Tibial nerve (tissue), 4 donors: ENCODE data around the gene ZNF385B. TPM values are rescaled to one million over a fixed set of nuclear protein-coding genes. Genes with fewer than 3 reads are reported as not detected.

Experiments used
- DNase-seq, 2 donors: peaks; one replicate each; pipeline ENCODE4 v3.0.0-alpha.2; 2019; ENCODE audit warnings: low spot score in 2 of 2
- H3K27ac ChIP-seq, 4 donors: fragments of 200-600 bp; sonication (generic) in 3 of 4; one replicate each; pipeline ENCODE4 v1.5.1; 2017 to 2019; ENCODE audit warnings: mild to moderate bottlenecking in 1 of 4
- H3K27me3 ChIP-seq, 2 donors: fragments of 200-600 bp; sonication (generic) in 1 of 2; one replicate each; pipeline versions ENCODE4 v1.5.1 to v1.6.0; 2017 to 2019
- H3K36me3 ChIP-seq, 3 donors: fragments of 200-600 bp; sonication (generic); one replicate each; pipeline ENCODE4 v1.5.1; 2018 to 2019
- H3K4me1 ChIP-seq, 4 donors: fragments of 200-600 bp; sonication (generic) in 3 of 4; one replicate each; pipeline ENCODE4 v1.5.1; 2017 to 2019
- H3K4me3 ChIP-seq, 4 donors: fragments of 200-600 bp; sonication (generic) in 3 of 4; one replicate each; pipeline ENCODE4 v1.5.1; 2017 to 2019; ENCODE audit warnings: mild to moderate bottlenecking in 1 of 4, moderate library complexity in 1 of 4
- H3K9me3 ChIP-seq, 4 donors: fragments of 200-600 bp; sonication (generic) in 3 of 4; one replicate each; pipeline ENCODE4 v1.5.1; 2017 to 2019
- CTCF ChIP-seq, 5 experiments: fragments of 200-600 bp in 3 of 5; fragments of 450-650 bp in 2 of 5; sonication (generic) in 3 of 5; IDR thresholded peaks; one replicate each; pipeline ENCODE4 v1.5.1; 2016 to 2019; ENCODE audit warnings: antibody characterized with exemption in 5 of 5, mild to moderate bottlenecking in 3 of 5, moderate library complexity in 2 of 5
- EP300 ChIP-seq, 2 donors: sonication (generic); formaldehyde crosslinking; IDR thresholded peaks; one replicate each; pipeline ENCODE4 v1.6.1; 2017; ENCODE audit warnings: antibody characterized with exemption in 2 of 2, mild to moderate bottlenecking in 1 of 2
- POLR2A ChIP-seq, 2 donors: fragments of 450-650 bp; IDR thresholded peaks; one replicate each; pipeline ENCODE4 v1.6.1; 2017; ENCODE audit warnings: antibody characterized with exemption in 2 of 2, mild to moderate bottlenecking in 2 of 2, moderate library complexity in 2 of 2
- WGBS, 2 donors: methylation state at CpG; one replicate each; pipeline ENCODE4 v1.1.5; 2018; 5-methylcytosine and 5-hydroxymethylcytosine counted together
- total RNA-seq, 4 donors: library from RNA; depleted of rRNA; stranded (reverse); fragments of >200 nt; gene quantifications; one replicate each; pipeline ENCODE4 v1.1.0, GENCODE V29; 2016

ZNF385B gene
- total RNA-seq, 4 donors from 2014 or later = 1.2 to 3.9 (median 2.6) TPM

DNA sequence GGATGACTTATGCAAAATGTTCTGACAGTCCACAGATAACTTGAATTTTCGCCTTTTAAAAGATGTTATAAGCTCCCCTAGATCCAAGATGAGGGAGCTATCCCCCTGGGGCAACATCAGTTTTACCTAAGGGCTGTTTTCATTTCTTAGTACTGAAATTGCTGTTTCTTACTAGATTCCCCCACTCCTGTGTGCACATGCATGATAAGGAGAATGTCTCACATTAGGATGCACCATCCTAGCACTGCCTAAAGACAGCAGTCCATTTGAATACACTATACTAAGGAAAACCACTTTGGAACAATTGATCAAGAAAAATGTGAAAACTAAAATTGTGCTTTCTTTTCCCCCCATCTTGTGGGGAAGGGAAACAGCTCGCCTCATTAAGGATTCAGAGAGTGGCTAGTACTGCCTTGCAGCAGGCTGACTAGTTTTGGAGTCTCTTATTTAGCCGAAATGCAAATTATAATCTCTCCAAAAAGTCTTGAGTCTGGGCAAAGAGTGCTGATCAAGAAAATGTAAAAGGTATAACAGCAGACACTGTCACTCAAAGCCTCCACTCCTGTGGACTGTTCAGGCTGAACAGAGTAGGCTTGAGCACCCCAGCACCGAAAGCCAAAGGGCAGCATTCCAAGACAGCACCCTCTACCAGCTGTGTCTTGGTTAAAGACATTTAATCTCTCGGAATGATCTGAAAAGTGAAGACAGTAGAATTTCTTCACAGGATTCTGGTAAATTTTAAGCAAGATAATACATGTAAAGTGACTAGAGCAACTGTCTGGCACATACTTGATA, 65.0 kb downstream of the ZNF385B start:
- H3K27ac ChIP-seq = no peak overlapping the region
- H3K4me1 ChIP-seq = no peaks in the 10 kb centered on the region
- no peaks in the 10 kb centered on the region for H3K36me3 ChIP-seq
- WGBS, 2 donors = 79 to 80% methylated on average over 5 of the region's 5 CpGs
- H3K4me3 ChIP-seq = no peak overlapping the region
- DNase-seq = no peak
- H3K27me3 ChIP-seq = no peaks in the 10 kb centered on the region
- TF ChIP-seq EP300 (IDR thresholded peaks at IDR 0.05) (no peak), POLR2A (IDR thresholded peaks at IDR 0.05) (no peak), CTCF (IDR thresholded peaks at IDR 0.05) (no peak)
- H3K9me3 ChIP-seq = no peaks in the 10 kb centered on the region

GRCh38 chr2:179793902-179794301, 67.5 kb downstream of the ZNF385B start:
- Histone ChIP-seq H3K4me1 (no peaks in the 10 kb centered on the region), H3K4me3 (no peak overlapping the region), H3K36me3 (no peaks in the 10 kb centered on the region), H3K9me3 (no peaks in the 10 kb centered on the region), H3K27me3 (no peaks in the 10 kb centered on the region), H3K27ac (no peak overlapping the region)
- TF ChIP-seq CTCF (IDR thresholded peaks at IDR 0.05) (no peak), EP300 (IDR thresholded peaks at IDR 0.05) (no peak), POLR2A (IDR thresholded peaks at IDR 0.05) (no peak)
- DNase-seq = no peak

DNA sequence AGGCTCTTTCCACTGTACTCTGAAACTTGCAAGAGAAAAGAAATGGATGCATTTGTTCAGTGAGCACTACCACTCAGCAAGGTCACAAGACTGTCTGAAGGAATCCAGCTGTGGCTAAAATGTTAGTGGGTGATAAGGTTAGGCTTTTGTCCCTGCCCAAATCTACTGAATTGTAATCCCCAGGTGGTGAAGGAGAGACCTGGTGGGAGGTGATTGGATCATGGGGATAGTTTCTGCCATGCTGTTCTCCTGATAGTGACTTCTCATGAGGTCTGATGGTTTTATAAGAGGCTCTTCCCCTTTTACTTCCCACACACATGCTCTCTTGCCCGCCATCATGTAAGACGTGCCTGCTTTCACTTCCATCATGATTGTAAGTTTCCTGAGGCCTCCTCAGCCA, 68.2 kb downstream of the ZNF385B start:
- 86 to 88% methylated on average over 2 of the region's 2 CpGs for WGBS, 2 donors
- H3K27ac ChIP-seq = no peak overlapping the region
- TF ChIP-seq POLR2A (IDR thresholded peaks at IDR 0.05) (no peak), EP300 (IDR thresholded peaks at IDR 0.05) (no peak), CTCF (IDR thresholded peaks at IDR 0.05) (no peak)

DNA sequence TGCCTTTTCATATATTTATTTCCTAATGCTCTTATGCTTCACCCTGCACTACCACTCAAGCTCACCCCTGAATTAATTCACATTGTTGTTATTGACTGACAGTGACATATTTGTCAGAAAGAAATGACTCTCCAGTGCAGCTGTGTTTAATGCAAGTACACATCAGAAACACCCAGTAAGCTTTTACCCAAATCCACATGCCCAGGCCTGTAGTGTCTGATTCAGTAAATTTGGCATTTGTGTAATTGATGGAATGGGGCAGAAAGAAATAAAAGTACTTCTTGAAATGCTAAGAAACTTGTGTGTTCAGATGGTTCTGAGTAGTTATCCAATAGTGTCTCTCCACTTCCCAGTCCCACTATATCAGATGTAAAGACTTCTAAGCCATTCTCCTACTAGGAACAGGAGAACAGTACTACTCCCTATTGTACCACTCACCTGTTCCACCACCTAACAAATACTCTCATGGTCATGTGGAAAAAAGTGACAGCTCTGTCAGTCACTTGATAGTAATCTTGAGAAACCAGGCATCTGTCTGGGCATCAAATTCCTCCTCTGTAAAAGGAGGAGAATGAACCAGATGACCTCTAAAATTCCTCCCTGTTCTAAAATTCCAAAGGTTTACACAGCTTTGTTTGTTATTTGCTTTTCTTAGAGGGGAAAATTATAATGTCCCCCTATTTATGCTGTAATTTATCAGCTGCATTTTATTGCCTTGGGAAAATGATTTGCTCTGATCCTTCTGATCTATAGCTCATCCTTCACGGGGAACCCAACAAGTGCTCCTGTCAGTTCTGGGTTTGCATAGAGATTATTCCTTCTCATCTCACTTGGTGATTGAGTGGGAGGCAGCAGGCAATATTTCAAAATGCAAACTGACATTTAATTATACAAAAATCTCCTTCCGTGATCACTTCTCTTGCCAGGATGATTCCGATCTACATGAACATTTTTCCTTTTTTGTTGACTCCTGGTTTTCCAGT, 70.9 kb downstream of the ZNF385B start:
- H3K4me3 ChIP-seq = no peak overlapping the region
- no peaks in the 10 kb centered on the region for H3K27me3 ChIP-seq
- TF ChIP-seq CTCF (IDR thresholded peaks at IDR 0.05) (no peak), POLR2A (IDR thresholded peaks at IDR 0.05) (no peak), EP300 (IDR thresholded peaks at IDR 0.05) (no peak)
- H3K27ac ChIP-seq = no peak overlapping the region
- H3K36me3 ChIP-seq = no peaks in the 10 kb centered on the region
- no peak for DNase-seq
- no peaks in the 10 kb centered on the region for H3K9me3 ChIP-seq
- H3K4me1 ChIP-seq = no peaks in the 10 kb centered on the region
- 49 to 61% methylated on average over 3 of the region's 3 CpGs for WGBS, 2 donors

More for the DNA sequence above, 68.2 kb downstream of the ZNF385B start:
- no peak for DNase-seq
- no peaks in the 10 kb centered on the region for H3K27me3 ChIP-seq
- no peaks in the 10 kb centered on the region for H3K9me3 ChIP-seq
- no peaks in the 10 kb centered on the region for H3K36me3 ChIP-seq
- H3K4me1 ChIP-seq = no peaks in the 10 kb centered on the region
- no peak overlapping the region for H3K4me3 ChIP-seq

GRCh38 chr2:179788104-179788503, 73.3 kb downstream of the ZNF385B start:
- Histone ChIP-seq H3K36me3 (no peaks in the 10 kb centered on the region), H3K27me3 (no peaks in the 10 kb centered on the region), H3K27ac (no peak overlapping the region), H3K9me3 (no peaks in the 10 kb centered on the region), H3K4me1 (no peaks in the 10 kb centered on the region), H3K4me3 (no peak overlapping the region)
- WGBS, 2 donors = 88 to 94% methylated on average over 3 of the region's 3 CpGs
- TF ChIP-seq POLR2A (IDR thresholded peaks at IDR 0.05) (no peak), EP300 (IDR thresholded peaks at IDR 0.05) (no peak), CTCF (IDR thresholded peaks at IDR 0.05) (no peak)
- DNase-seq = no peak
